Stimulated activated CD8-positive, alpha-beta memory T cell treated with anti-CD3 and anti-CD28 coated beads, Interleukin-15, amount 100 ng/mL, for 48 hours (primary cell): ENCODE results near the gene TRMT44.
A peak's percentile ranks its signal among the peaks of the same experiment; 100 is the strongest.

Source experiments
- DNase-seq, 2 donors: peaks; one replicate each; pipeline ENCODE4 v3.0.0-alpha.2; 2020; ENCODE audit warnings: low read depth in 2 of 2

Gene TRMT44, protein sequence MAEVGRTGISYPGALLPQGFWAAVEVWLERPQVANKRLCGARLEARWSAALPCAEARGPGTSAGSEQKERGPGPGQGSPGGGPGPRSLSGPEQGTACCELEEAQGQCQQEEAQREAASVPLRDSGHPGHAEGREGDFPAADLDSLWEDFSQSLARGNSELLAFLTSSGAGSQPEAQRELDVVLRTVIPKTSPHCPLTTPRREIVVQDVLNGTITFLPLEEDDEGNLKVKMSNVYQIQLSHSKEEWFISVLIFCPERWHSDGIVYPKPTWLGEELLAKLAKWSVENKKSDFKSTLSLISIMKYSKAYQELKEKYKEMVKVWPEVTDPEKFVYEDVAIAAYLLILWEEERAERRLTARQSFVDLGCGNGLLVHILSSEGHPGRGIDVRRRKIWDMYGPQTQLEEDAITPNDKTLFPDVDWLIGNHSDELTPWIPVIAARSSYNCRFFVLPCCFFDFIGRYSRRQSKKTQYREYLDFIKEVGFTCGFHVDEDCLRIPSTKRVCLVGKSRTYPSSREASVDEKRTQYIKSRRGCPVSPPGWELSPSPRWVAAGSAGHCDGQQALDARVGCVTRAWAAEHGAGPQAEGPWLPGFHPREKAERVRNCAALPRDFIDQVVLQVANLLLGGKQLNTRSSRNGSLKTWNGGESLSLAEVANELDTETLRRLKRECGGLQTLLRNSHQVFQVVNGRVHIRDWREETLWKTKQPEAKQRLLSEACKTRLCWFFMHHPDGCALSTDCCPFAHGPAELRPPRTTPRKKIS

DNA sequence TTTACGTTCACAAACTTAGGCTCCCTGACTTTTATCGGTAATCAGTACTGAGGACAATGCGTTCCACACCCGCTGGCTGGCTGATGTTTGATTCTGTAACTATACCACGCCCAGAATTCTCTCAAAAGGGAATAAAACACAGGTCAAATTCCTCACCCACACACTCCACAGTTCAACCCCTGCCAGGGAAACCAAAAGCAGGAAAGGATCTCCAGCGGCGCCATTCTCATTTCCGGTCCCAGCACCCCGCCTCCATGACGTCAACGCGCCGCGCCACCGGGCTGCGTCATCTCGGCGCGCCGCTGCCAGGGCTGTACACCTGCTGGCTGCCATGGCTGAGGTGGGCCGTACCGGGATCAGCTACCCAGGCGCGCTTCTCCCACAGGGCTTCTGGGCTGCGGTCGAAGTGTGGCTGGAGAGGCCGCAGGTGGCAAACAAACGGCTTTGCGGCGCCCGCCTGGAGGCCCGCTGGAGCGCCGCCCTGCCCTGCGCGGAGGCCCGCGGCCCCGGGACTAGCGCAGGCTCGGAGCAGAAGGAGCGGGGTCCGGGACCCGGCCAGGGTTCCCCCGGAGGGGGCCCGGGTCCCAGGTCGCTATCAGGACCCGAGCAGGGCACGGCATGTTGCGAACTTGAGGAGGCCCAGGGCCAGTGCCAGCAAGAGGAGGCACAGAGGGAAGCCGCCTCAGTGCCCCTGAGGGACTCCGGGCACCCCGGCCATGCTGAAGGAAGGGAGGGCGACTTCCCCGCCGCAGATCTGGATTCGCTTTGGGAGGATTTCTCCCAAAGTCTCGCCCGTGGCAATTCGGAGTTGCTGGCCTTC is at the start of gene TRMT44, which contains the start of gene ACOX3:
Gene TRMT44, plus strand, starts transcription at position 286 of the 820 bp plus-strand sequence. Its CDS starts 46 bp downstream, at position 332.
Gene ACOX3, minus strand, starts transcription at position 232 of the 820 bp plus-strand sequence. CDS start 24,202 bp downstream, outside the sequence.
- peak; percentile 87 to 91 for DNase-seq

DNA sequence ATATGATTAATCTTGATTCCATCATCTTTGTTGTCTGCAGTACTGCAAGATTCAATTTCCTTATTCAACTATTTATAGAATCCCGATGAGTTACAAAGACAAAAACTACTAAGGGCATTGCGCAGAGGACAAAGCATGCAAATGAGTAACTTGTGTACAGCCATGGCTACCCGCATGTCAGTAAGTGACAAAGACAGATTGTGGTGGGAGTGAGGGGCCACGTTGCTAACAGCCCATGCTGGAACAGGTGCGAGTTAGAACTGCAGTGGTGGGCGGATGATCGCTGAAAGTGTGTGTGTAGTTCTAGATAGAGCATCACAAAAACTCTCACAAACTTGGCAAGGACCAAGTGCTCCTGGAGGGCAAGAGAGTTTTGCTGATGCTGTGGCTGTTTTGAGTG is 49.5 kb upstream of the TRMT44 start:
- no peak for DNase-seq

DNA sequence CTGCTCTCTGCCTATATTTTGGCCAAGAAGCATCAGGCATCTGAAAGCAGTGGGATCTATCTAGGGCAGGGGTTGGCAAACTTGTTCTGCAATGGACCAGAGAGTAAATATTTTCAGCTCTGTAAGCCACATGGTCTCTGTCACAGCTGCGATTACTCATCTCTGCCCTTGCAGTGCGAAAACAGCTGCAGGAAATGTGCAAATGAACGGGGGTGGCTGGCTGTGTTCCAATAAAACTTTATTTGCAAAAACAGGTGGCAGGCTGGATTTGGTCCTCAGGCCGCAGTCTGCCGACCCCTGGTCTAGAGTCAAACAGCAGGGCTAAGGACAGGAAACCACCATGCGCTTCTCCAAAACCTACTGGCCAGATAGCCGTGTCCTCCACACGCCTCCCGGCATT is 48.6 kb upstream of the TRMT44 start:
- no peak for DNase-seq

DNA sequence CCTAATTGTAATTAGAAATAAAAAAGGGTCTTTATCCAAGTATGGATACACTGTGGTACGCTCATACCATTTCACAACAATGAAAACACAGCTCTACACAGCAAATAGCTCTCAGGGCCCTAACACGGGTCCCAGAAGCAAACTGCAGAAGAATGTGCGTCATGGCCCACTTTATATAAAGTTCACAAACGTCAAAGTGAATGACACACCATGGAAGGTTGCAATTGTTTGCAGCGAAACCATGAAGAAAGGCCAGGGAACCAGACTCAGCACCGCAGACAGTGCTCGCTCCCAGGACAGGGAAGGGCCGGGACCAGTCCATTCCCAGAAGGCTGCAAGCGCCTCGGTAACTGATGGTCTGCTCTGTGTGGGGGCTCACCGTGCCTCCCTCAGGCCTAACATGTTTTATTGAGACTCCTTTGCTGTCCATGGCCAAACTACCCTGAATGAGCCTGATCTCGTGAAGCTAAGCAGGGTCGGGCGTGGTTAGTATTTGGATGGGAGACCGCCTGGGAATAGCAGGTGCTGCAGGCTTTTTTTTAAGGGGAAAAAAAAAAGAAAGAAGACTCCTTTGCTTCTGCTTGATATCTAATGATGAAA is 47.9 kb upstream of the TRMT44 start:
- no peak for DNase-seq

DNA sequence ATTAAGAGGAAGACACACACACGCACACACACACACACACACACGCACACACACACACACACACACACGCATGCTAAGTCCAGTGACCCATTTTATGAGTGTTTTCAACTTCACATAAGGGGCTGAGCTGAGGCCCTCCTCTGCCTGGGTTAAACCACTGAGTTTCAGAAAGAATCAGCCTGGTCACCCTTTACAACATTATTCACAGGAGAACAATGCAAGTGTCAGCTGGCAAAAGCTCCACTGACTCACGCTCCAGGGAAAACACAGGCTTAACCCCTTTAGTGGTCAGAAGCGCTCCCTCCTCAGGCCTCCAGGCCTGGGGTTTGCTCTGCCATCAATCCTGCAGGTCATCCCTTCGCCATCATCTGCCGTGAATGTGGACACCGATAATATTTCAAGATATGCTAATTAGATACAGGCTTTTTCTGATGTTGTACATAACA is 47.0 kb upstream of the TRMT44 start:
- no peak for DNase-seq

DNA sequence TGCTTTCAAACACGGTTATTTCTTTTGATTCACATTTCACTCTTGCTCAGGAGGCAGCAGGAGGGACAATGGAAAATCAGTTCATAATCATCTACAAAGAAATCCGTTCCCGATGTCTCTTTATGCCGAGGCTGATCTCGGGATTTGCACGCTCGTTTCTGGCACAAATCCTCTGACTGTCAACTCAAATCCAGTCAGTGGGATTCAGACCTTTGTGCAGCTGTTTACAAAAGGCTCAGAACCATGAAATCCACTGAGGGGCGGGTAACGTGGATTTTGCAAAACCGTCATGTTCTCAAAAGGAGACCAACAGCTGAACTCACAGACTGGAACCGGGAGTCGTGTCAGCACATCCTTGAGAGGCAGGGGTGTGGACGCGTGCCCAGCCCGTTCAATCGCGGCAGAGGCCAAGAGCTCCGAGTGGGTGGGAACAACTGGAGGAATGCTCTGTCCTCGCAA is 46.5 kb upstream of the TRMT44 start:
- no peak for DNase-seq

DNA sequence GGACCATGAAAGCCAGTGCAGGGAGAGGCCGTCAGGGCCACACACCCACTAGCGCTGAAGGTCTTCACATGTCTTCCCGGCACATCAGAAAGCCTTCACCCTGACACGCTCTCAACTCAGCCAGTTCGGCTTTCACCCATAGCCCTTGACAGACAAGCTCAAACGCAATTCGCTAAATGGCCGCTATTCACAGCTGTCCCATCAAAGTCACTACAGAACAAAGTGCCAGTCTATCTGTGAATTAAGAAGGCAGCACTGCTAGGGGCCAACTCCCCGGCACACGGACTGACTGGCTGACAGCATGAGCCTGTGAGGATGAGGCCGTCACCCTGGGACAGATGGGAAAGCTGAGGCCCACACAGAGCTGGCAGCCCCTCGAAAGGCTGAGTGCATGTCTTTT is 45.8 kb upstream of the TRMT44 start:
- DNase-seq, result no peak

DNA sequence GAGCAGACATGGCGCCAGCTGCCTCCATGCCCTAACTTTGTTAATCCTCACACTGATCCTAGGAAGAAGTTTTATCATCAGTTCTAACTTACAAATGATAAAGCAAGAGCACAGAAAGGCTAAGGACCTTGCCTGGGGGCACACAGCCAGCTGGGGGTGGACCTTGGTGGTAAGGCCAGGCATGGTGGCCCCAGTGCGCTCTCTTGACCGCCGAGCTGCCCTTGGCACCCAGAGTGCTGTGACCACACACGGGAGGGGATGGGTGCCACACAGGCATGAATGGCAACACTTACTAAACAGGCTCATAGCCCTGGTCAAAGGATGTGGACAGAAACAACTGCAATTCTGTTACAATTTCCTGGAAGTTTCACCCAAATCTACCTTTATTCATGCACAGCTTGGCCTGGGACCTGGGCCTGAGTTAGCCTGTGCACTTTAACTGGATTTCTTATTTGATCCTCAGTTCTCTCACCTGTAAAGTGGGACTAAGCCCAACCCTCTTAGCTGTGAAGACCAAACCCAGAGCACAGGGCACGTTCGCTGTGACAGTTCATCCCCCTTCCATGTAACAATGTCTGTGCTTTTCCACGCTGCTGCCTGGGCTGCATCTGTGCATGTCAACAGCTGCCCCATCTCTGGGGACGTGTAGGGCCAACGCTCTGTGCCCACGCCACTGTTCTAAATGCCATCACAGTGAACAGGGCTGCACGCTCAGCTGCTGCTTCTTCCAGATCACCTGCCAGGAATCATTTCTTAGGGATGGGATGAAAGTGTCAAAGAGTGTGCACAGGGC is 44.9 kb upstream of the TRMT44 start:
- no peak for DNase-seq

DNA sequence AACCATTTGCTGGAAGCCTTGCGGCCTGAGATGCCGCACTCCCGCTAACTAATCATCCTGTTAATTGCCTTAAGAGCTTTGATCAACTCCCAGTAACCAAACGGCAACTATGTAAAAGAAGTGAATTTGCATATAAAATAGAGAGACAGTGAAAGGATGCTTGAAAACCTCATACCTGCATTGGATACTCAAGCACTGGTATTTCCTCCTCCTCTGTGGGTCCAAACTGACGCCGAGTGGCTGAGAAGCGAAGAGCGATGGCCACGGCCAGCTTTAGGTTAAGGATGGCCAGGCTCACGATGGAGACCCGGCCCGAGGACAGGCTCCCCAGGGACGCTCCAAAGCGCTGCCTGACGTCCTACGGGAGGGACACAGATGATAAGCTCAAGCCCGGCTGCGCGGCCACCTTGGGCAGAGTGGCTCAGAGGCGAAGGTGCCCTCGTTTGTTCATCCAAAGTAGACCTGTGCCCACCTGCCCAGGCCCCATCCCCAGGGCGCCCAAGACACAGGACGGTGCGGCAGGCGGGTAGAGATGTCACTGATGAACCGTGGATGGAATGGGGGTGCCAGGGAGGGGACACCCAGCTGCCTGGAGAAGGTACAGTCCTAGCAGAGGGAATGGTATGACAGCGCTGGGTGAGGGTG is 43.7 kb upstream of the TRMT44 start:
- no peak for DNase-seq

DNA sequence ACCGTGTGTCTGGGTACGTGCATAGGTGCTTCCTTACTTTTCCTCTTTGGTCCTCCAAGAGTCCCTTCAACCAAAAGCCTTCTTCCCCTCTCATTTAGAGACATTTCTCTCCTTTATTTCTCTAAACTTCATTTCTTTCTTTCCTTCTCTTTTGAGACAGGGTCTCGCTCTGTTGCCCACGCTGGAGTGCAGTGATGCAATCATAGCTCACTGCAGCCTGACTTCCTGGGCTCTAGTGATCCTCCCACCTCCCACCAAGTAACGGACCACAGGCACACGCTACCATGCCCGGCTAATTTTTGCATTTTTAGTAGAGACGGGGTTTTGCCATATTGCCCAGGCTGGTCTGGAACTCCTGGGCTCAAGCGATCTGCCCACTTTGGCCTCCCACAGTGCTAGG is 42.2 kb upstream of the TRMT44 start:
- DNase-seq, result no peak

DNA sequence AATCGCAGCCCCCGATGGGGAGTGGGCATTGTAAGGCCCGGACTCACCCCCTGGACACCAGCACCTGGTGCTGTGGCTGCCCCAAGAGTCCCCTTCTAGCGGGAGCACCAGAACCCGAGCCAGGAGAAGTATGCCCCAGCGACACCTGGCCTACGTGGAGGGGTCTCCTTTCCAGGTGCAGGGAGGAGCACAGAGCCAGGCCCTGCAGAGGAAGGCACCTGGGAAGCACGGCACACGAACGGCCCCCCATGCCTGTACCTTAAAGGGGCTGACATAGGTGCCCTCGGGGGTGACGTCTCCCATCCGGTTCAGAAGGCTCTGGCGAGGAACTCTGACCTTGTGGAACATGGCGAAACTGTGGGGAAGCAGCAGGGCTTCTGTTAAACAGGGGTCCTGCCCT is 41.3 kb upstream of the TRMT44 start:
- DNase-seq, result no peak

DNA sequence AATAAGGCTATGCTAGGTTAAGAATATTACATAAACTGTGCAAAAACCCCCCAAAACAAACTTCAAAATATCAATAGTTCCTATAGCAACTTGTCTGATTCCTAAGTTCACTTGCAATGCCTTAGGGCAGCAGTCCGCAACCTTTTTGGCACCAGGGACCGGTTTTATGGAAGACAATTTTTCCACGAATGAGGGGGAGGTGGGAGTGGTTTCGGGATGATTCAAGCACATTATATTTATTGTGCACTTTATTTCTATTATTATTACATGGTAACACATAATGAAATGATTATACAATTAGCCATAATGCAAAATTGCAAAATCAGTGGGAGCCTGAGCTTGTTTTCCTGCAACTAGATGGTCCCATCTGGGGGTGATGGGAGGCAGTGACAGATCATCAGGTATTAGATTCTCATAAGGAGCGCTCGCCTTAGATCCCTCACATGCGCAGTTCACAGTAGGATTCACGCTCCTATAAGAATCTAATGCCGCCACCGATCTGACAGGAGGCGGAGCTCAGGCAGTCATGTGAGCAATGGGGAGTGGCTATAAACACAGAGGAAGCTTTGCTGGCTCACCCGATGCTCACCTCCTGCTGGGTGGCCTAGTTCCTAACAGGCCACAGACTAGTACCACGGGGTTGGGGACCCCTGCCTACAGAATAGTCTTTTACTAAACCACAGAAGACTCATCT is 39.8 kb upstream of the TRMT44 start:
- DNase-seq, result no peak

DNA sequence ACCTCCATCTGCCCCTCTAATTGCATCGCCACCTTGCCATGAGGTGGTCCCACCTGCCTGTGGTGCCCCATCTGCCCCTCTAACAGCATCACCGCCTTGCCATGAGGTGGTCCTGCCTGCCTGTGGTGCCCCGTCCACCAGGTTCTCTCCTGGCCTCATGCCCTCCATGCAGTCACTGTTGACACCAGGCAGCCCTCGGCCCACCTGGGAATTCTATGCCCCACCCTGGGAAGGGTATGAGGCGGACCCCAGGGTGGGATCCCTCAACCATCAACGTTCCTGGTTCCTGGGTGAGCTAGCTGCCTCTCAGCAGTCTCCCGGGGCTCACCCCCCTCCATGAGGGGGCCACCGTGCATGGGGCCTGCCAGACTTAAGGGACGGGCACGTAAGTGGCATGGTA is 38.9 kb upstream of the TRMT44 start:
- no peak for DNase-seq

DNA sequence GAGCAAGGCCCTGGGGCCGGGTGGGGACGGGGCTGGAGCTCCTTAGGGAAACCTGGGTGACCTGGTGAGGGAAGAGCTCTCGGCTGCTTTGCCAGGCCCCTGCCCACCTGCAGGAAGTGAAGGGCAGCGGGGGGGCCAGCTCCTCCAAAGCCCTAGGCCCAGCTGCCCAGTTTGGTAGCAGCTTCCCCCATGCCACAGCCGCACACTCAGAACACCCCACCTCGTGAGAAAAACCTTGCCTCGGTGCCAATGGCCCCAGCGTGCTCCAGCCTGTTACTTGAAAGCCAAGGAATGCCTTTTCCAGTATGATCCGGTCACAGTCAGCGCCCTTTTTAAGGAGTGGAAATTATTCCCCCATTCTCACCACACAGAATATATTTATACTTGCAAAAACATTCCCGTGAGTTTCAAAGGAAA is 38.4 kb upstream of the TRMT44 start:
- DNase-seq, result no peak

DNA sequence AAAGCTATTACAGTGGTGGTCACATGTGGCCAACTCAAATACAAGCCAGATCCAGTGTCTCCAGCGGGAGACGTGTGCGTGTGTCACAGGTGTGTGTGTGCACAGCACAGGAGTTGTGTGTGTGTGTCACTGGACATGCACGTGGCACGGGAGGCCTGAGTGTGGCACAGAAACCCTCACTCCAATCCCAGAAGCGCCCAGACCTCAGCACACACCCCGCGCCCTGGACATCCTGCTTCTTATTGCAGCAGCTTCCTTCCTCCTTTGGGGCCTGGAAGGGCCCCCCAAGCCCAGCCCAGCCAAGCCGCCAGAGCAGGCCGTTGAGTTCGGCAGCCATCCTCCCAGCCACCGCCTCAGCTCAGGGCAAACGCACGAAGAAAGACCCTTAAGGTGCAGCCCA is 37.9 kb upstream of the TRMT44 start:
- DNase-seq, result no peak

DNA sequence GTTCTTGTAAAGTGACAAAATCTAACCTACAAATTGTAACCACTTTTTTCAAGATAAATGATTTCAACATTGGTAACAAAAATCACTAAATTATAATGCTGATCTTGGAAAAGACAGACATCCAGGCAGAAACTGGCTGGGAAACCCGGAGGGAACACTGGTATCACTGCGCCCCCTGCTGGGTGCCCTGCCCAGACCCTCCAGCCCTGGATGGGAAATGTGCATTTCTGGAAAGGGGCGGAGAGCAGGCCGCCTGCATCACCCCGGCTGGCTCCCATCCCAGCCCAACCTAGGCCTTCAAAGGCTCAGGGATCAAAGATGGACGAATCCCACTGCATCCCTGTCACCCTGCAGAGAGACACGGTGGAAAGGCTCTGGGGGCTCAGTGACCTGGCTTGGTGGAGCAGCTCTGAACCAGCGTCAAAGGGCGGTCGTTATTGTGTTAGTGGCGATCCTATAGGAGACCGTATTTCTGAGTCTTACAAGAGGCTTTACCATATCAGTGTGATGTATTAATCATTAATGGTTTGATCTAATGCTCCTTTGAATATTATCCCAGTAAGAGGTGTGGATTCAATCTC is 37.3 kb upstream of the TRMT44 start:
- DNase-seq, result peak in 1 of 2 donors; percentile 10

DNA sequence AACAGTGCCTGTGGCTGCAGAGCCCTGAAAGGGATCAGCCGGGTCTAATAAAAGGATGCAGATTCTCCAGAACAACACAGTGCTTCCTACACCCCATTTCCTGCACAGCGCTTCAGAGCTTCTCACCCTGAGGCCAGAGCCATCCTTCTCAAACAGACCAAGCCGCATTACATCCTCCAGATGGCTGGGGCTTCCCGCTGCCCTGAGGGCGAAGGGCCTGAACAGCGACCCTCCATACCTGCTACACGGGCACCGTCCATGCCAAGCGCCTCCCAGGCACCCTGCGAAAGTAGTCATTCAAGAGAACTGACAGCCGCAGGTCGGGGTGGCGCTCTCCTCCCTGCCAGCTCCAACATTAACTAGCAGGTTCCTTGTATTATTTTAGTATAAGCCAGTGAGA is 36.6 kb upstream of the TRMT44 start:
- DNase-seq, result no peak

DNA sequence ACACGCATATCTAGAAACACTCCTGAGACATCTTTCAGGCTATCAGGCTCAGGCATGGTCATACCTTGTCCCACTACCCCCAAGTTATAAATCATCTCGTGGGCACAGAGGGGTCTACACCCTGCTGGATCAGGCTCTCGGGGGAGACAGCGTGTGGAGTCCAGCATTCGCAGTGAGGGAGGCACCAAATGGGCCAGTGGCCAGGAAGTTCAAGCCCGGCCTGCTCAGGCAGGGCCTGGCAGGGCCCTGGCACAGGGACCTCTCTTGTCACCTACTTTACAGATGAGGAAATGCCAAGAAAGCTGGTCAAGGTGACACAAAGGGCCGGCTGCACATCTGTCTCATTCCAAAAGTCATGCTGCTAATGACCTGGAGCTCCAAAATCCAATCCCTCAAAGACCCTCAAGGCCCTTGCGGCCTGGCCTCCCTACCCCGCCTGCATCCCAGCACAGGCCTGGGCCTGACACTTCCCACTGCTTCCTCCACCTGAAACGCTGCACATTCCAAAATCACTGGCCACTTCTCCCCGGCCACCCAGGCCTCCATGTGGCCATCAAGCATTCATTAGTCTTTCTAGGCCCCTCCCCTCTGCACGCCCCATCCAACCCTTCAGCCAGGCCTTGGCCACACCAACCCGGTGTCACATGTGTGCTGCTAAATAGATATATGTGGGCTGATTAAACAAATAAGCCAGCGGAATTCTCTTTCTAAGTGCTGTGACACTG is 35.6 kb upstream of the TRMT44 start:
- DNase-seq, result no peak

DNA sequence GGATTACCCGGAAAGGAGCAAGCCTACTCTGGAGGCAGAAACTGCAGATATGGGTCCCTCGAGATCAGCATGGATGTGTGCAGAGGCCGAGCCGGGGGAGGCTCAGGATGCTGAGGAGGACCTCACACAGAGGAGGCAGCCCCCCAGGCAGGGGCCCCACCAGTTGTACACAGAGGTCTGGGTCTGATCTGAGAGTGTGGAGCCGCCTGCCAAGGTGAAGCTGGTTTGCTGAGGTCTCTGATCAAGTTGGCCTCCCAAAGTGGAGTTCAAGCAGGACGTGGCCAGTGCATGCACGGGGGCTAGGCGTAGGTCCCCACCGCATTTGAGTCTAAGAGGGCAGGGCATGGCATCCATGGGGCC is 35.1 kb upstream of the TRMT44 start:
- no peak for DNase-seq
